PC-9 (cell line): ENCODE results near the gene FBXW7. TPM values are rescaled to one million over a fixed set of nuclear protein-coding genes. Genes with fewer than 3 reads are reported as not detected.

ENCODE experiments used
- BruUV-seq: library from RNA; stranded (reverse); fragments of 400-500 nt; replicated peaks from 2 replicates; lab custom pipeline; 2021; lab: Mats Ljungman, UMichigan
- CTCF ChIA-PET: fragments of 300-600 bp; sonication (Branson Sonifier 250); formaldehyde crosslinking; loops from one replicate; lab custom pipeline; 2022; ENCODE audit warnings: antibody characterized with exemption; lab: Charles Lee
- POLR2A ChIA-PET: fragments of 300-600 bp; sonication (Branson Sonifier 250); formaldehyde crosslinking; loops from one replicate; lab custom pipeline; 2022; ENCODE audit warnings: antibody characterized with exemption; ENCODE audit not compliant: unreplicated experiment; lab: Charles Lee
- DNase-seq, 2 experiments: peaks; one replicate each; pipeline versions ENCODE4 v3.0.0 to v3.0.0-alpha.2; 2015 to 2022; ENCODE audit warnings: mixed read lengths in 1 of 2
- H2AFZ ChIP-seq: fragments of 200-600 bp; sonication (generic); 2 replicates; pipeline ENCODE4 v1.8.1; 2017; ENCODE audit warnings: antibody characterized with exemption
- H3F3A ChIP-seq: fragments of 200-600 bp; sonication (generic); 2 replicates; pipeline ENCODE4 v1.8.1; 2017; ENCODE audit warnings: antibody characterized with exemption, mild to moderate bottlenecking, low read depth; ENCODE audit not compliant: insufficient read depth
- H3K27ac ChIP-seq: fragments of 200-600 bp; sonication (generic); 2 replicates; pipeline ENCODE4 v1.6.1; 2016; ENCODE audit warnings: mixed run types
- H3K27me3 ChIP-seq: fragments of 200-600 bp; sonication (generic); 2 replicates; pipeline ENCODE4 v1.6.1; 2016; ENCODE audit warnings: low read depth, mixed run types; ENCODE audit not compliant: insufficient read depth
- H3K36me3 ChIP-seq: fragments of 200-600 bp; sonication (generic); 2 replicates; pipeline ENCODE4 v1.6.1; 2016; ENCODE audit warnings: low read depth, mixed run types
- H3K4me1 ChIP-seq: fragments of 200-600 bp; sonication (generic); replicated peaks from 2 replicates; pipeline ENCODE4 v1.6.1; 2016; ENCODE audit warnings: mixed run types; ENCODE audit not compliant: insufficient read depth
- H3K4me2 ChIP-seq: fragments of 200-600 bp; sonication (generic); 2 replicates; pipeline ENCODE4 v1.6.1; 2017; ENCODE audit warnings: mixed run types
- H3K4me3 ChIP-seq: fragments of 200-600 bp; sonication (generic); 2 replicates; pipeline ENCODE4 v1.6.1; 2016; ENCODE audit warnings: mixed run types
- H3K79me2 ChIP-seq: fragments of 200-600 bp; sonication (generic); 2 replicates; pipeline ENCODE4 v1.6.1; 2017; ENCODE audit warnings: low read depth, mixed run types
- H3K9me2 ChIP-seq: fragments of 200-600 bp; sonication (generic); 2 replicates; pipeline ENCODE4 v1.8.1; 2017; ENCODE audit warnings: mild to moderate bottlenecking; ENCODE audit not compliant: insufficient read depth
- H3K9me3 ChIP-seq: fragments of 200-600 bp; sonication (generic); 2 replicates; pipeline ENCODE4 v1.8.1; 2016; ENCODE audit warnings: low read depth; ENCODE audit not compliant: insufficient read depth
- H4K20me1 ChIP-seq: fragments of 200-600 bp; sonication (generic); 2 replicates; pipeline ENCODE4 v1.8.1; 2017; ENCODE audit not compliant: insufficient read depth
- EZH2 ChIP-seq: fragments of 200-600 bp; sonication (generic); IDR thresholded peaks from 2 replicates; pipeline ENCODE4 v1.8.0; 2017; ENCODE audit warnings: antibody characterized with exemption, low read depth
- intact Hi-C: fragments of 100-400 bp; cut with micrococcal nuclease; formaldehyde crosslinking; loops from one replicate; pipeline ENCODE4 v1.10.0; 2022; ENCODE audit not compliant: unreplicated experiment
- microRNA-seq: library from miRNA; unstranded; fragments of <30 nt; microRNA quantifications from one replicate; pipeline ENCODE4 v1.2.0, GENCODE V29; 2021; ENCODE audit warnings: borderline number of aligned reads, borderline replicate concordance
- total RNA-seq: library from RNA; stranded (reverse); gene quantifications from 2 replicates; pipeline ENCODE4 v1.2.3, GENCODE V29; 2021
- TF ChIP-seq, protein P1 (sequence below): fragments of 200-600 bp; sonication (generic); conservative IDR thresholded peaks from 2 replicates; pipeline ENCODE4 v1.6.1; 2017; ENCODE audit warnings: mixed run types, antibody characterized with exemption, mild to moderate bottlenecking, moderate library complexity

Gene FBXW7
- total RNA-seq, 1 experiment from 2014 or later = 30.2 TPM

DNA sequence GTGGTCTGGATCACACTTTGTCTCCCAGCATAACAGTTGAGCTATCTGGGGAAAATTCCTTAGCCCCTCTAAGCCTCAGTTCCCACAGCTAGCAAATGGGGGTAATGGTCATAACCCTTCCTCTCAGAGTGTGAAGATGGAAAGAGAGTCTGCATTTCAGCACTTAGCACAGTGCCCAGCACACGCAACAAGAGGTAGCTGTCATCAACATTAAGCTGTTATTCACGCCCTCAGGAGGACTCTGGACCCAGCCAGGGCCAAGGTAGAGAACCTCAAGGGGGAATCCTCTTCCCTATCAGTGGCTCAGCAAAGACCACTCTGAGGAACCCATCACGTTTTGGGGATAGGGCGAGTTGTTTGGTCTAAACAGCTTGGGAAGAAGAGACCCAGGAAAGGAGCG is 258.6 kb downstream of the FBXW7 start:
- Histone ChIP-seq H2AFZ (no peak overlapping the region), H3K27ac (no peak overlapping the region), H3K9me3 (no peaks in the 10 kb centered on the region), H3K4me3 (no peak overlapping the region), H3K36me3 (no peaks in the 10 kb centered on the region), H3F3A (no peaks in the 10 kb centered on the region), H4K20me1 (no peaks in the 10 kb centered on the region), H3K79me2 (no peaks in the 10 kb centered on the region), H3K4me1 (no peaks in the 10 kb centered on the region), H3K4me2 (no peak overlapping the region), H3K9me2 (no peaks in the 10 kb centered on the region), H3K27me3 (no peaks in the 10 kb centered on the region)
- POLR2A ChIA-PET = no interaction called here
- TF ChIP-seq, protein P1, sequence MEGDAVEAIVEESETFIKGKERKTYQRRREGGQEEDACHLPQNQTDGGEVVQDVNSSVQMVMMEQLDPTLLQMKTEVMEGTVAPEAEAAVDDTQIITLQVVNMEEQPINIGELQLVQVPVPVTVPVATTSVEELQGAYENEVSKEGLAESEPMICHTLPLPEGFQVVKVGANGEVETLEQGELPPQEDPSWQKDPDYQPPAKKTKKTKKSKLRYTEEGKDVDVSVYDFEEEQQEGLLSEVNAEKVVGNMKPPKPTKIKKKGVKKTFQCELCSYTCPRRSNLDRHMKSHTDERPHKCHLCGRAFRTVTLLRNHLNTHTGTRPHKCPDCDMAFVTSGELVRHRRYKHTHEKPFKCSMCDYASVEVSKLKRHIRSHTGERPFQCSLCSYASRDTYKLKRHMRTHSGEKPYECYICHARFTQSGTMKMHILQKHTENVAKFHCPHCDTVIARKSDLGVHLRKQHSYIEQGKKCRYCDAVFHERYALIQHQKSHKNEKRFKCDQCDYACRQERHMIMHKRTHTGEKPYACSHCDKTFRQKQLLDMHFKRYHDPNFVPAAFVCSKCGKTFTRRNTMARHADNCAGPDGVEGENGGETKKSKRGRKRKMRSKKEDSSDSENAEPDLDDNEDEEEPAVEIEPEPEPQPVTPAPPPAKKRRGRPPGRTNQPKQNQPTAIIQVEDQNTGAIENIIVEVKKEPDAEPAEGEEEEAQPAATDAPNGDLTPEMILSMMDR = no peak
- TF ChIP-seq EZH2 = no peak
- CTCF ChIA-PET = no interaction called here
- no peak for DNase-seq
- intact Hi-C loops = no loop called here
- BruUV-seq = no TSS peak

DNA sequence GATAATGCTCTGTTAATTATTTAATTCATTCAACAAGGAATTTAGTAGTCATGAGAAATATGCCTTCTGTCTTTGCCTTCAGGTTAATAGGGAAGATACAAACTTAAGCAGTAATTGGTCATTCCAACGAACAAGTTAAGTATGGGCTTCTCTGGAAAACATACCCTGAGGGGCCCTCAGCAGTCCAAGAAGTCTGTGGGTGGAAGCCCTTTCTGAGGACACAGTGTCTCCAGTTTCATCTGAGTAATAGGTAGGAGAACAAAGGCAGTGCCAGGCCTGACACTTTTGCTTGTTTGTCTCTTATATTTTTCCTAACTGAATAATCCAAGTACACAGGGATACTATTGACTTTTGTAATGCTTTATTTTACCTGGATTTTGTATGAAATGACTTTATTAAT is 262.5 kb downstream of the FBXW7 start:
- Histone ChIP-seq H3K4me2 (no peak overlapping the region), H3K4me1 (no peaks in the 10 kb centered on the region), H3K36me3 (no peaks in the 10 kb centered on the region), H3K9me3 (no peaks in the 10 kb centered on the region), H3K4me3 (no peak overlapping the region), H3K27ac (no peak overlapping the region), H4K20me1 (no peaks in the 10 kb centered on the region), H3F3A (no peaks in the 10 kb centered on the region), H3K9me2 (no peaks in the 10 kb centered on the region), H2AFZ (no peak overlapping the region), H3K79me2 (no peaks in the 10 kb centered on the region), H3K27me3 (no peaks in the 10 kb centered on the region)
- ChIA-PET CTCF (no interaction called here), POLR2A (no interaction called here)
- no TSS peak for BruUV-seq
- no peak for DNase-seq
- TF ChIP-seq EZH2 = no peak
- TF ChIP-seq, protein P1 = no peak
- intact Hi-C loops = no loop called here

Small RNA genes lying within 50 kb of the gene (microRNA-seq; reads per million reads assigned to microRNA genes)
- gene MIR3140 = not detected

Other genes starting within 250 kb of the FBXW7 start
- gene TMEM154, start 143.9 kb upstream of the FBXW7 start, total RNA-seq = 19.7 and 34.5 TPM in 2 replicates
- 0.35 and 0.70 TPM in 2 replicates for gene TIGD4, start 243.6 kb upstream of the FBXW7 start, total RNA-seq
- 37.4 and 38.4 TPM in 2 replicates for gene ARFIP1, start 243.9 kb upstream of the FBXW7 start, total RNA-seq